ENCODE results near the gene ACAP3.
"Not testable (repeated sequence)": the region's sequence is repeated elsewhere in the genome, so short reads cannot be mapped to it uniquely, and the experiment has no call there.

The ACAP3 gene

GRCh38 chr1:1320666-1321448, 13.1 kb upstream of the ACAP3 start:
- DNase-seq (ENCODE audit: extremely low read depth, low read depth) = no peak
- TF ChIP-seq CTCF (IDR thresholded peaks at IDR 0.05; ENCODE audit: low read depth, low read length, missing control alignments) = no peak
- H3K4me3 ChIP-seq (replicated peaks; ENCODE audit: low read depth, low read length) = no peak overlapping the region

DNA sequence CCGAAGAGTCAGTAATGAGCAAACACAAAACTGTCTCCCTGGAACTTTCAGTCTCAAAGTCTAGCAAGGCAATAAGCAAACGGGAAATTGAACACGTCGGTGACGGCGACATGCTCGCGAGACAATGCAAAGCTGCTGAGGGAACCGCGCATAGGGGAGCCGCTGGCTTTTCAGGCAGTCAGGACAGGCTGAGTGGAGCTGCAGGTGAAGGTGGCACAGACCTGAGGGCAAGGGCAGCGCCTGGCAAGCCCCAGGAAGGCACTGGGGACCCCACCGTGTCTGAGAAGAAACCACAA, 11.9 kb upstream of the ACAP3 start:
- no peak overlapping the region for H3K4me3 ChIP-seq (replicated peaks; ENCODE audit: low read depth, low read length)
- TF ChIP-seq CTCF (IDR thresholded peaks at IDR 0.05; ENCODE audit: low read depth, low read length, missing control alignments) = no peak
- no peak for DNase-seq (ENCODE audit: extremely low read depth, low read depth)

GRCh38 chr1:1318777-1319645, 11.3 kb upstream of the ACAP3 start:
- H3K4me3 ChIP-seq (replicated peaks; ENCODE audit: low read depth, low read length) = no peak overlapping the region
- no peak for TF ChIP-seq CTCF (IDR thresholded peaks at IDR 0.05; ENCODE audit: low read depth, low read length, missing control alignments)
- no peak for DNase-seq (ENCODE audit: extremely low read depth, low read depth)

GRCh38 chr1:1318131-1318652, 10.5 kb upstream of the ACAP3 start:
- no peak for TF ChIP-seq CTCF (IDR thresholded peaks at IDR 0.05; ENCODE audit: low read depth, low read length, missing control alignments)
- no peak overlapping the region for H3K4me3 ChIP-seq (replicated peaks; ENCODE audit: low read depth, low read length)
- peak; percentile 94 for DNase-seq (ENCODE audit: extremely low read depth, low read depth)

DNA sequence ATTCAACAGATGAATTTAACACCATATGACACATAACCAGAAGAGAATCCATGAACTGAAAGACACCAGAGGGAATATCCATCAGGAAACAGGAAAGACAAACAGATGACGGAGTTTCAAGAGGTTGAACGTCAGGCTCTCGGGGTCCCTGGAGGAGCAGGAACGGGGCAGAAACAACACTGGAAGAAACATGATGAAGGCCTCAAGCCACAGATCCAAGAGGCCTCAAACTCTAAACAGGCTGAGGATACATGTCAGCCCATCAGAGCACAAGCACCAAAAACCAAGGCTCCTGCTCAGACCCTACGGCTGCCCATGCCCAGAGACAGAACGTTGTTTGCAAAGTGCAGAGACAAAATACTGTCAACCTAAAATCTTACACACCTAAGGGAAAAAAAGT, 9.7 kb upstream of the ACAP3 start:
- TF ChIP-seq CTCF (IDR thresholded peaks at IDR 0.05; ENCODE audit: low read depth, low read length, missing control alignments) = no peak
- H3K4me3 ChIP-seq (replicated peaks; ENCODE audit: low read depth, low read length) = no peak overlapping the region
- DNase-seq (ENCODE audit: extremely low read depth, low read depth) = no peak

- DNase-seq (ENCODE audit: extremely low read depth, low read depth); H3K4me3 ChIP-seq (replicated peaks; ENCODE audit: low read depth, low read length): not testable (repeated sequence)
Observed at GRCh38 chr1:1316199-1316598, 8.5 kb upstream of the ACAP3 start.

GRCh38 chr1:1315435-1315954, 7.8 kb upstream of the ACAP3 start:
- no peak for DNase-seq (ENCODE audit: extremely low read depth, low read depth)

More at GRCh38 chr1:1315435-1315954, 7.8 kb upstream of the ACAP3 start:
- no peak overlapping the region for H3K4me3 ChIP-seq (replicated peaks; ENCODE audit: low read depth, low read length)
- TF ChIP-seq CTCF (IDR thresholded peaks at IDR 0.05; ENCODE audit: low read depth, low read length, missing control alignments) = no peak
